Fibroblast of lung (primary cell): Measurements from ENCODE around the gene ATXN1. TPM values are rescaled to one million over a fixed set of nuclear protein-coding genes. Genes with fewer than 3 reads are reported as not detected.

Experiments
- DNase-seq, 2 donors: peaks; one replicate each; pipeline versions ENCODE4 v3.0.0 to v3.0.0-alpha.2; 2010; ENCODE audit warnings: low read depth in 2 of 2
- H2AFZ ChIP-seq: 2 replicates; pipeline ENCODE4 v1.5.1; 2012; ENCODE audit warnings: low read length, control low read depth, inconsistent platforms
- H3K27ac ChIP-seq: 2 replicates; pipeline ENCODE4 v1.5.1; 2011; ENCODE audit warnings: low read length, control low read depth; ENCODE audit not compliant: insufficient read depth
- H3K27me3 ChIP-seq: 2 replicates; pipeline ENCODE4 v1.5.1; 2011; ENCODE audit warnings: mild to moderate bottlenecking, low read length; ENCODE audit not compliant: control insufficient read depth, insufficient read depth
- H3K36me3 ChIP-seq: 2 replicates; pipeline ENCODE4 v1.5.1; 2011; ENCODE audit warnings: low read length; ENCODE audit not compliant: control insufficient read depth, insufficient read depth
- H3K4me1 ChIP-seq: 2 replicates; pipeline ENCODE4 v1.5.1; 2011; ENCODE audit warnings: low read length; ENCODE audit not compliant: control insufficient read depth, insufficient read depth; ENCODE audit errors: extremely low read depth
- H3K4me2 ChIP-seq: 2 replicates; pipeline ENCODE4 v1.5.1; 2011; ENCODE audit warnings: low read length, control low read depth; ENCODE audit not compliant: insufficient read depth; ENCODE audit errors: extremely low read depth
- H3K4me3 ChIP-seq, 4 experiments: fragments of 200-600 bp in 1 of 4; sonication (generic) in 1 of 4; replicated peaks in 1 of 4; 2 replicates each; pipeline ENCODE4 v1.5.1; 2011 to 2016; ENCODE audit warnings: low read length in 4 of 4, low read depth in 3 of 4, mild to moderate bottlenecking in 3 of 4, control low read depth in 2 of 4, inconsistent platforms in 1 of 4, mixed read lengths in 1 of 4; ENCODE audit not compliant: insufficient read depth in 1 of 4; ENCODE audit errors: control extremely low read depth in 1 of 4
- H3K79me2 ChIP-seq: 2 replicates; pipeline ENCODE4 v1.5.1; 2012; ENCODE audit warnings: mild to moderate bottlenecking, low read length, inconsistent platforms; ENCODE audit not compliant: control insufficient read depth, insufficient read depth
- H3K9ac ChIP-seq: 2 replicates; pipeline ENCODE4 v1.5.1; 2011; ENCODE audit warnings: mild to moderate bottlenecking, low read length, control low read depth; ENCODE audit not compliant: insufficient read depth
- H3K9me3 ChIP-seq: 2 replicates; pipeline ENCODE4 v1.5.1; 2012; ENCODE audit warnings: low read depth, low read length; ENCODE audit not compliant: control insufficient read depth, insufficient read depth
- H4K20me1 ChIP-seq: 2 replicates; pipeline ENCODE4 v1.5.1; 2011; ENCODE audit warnings: low read length; ENCODE audit not compliant: control insufficient read depth, insufficient read depth; ENCODE audit errors: extremely low read depth
- CTCF ChIP-seq, 2 donors: IDR thresholded peaks in 1 of 2; conservative IDR thresholded peaks in 1 of 2; 1 replicate in 1 of 2; 2 replicates in 1 of 2; pipeline ENCODE4 v1.5.1; 2011 to 2012; ENCODE audit warnings: low read length in 2 of 2, control low read depth in 1 of 2, inconsistent platforms in 1 of 2, low read depth in 1 of 2, mild to moderate bottlenecking in 1 of 2
- EZH2 ChIP-seq: IDR thresholded peaks from 2 replicates; pipeline ENCODE4 v1.5.1; 2012; ENCODE audit warnings: low read length, control low read depth, mild to moderate bottlenecking; ENCODE audit errors: missing control alignments
- polyA plus RNA-seq, 2 donors: library from polyadenylated mRNA; depleted of rRNA in 1 of 2; stranded (reverse) in 1 of 2; unstranded in 1 of 2; fragments of >200 nt; gene quantifications; 2 replicates each; pipeline ENCODE4 v1.2.1, GENCODE V29; 2011 to 2012; ENCODE audit warnings: missing spikeins in 1 of 2
- total RNA-seq: library from RNA; depleted of rRNA; stranded (reverse); fragments of >200 nt; gene quantifications from 2 replicates; pipeline ENCODE4 v1.2.1, GENCODE V29; 2014

Gene ATXN1
- total and polyA plus RNA-seq, 2 donors (not counting 1 experiment from before 2014, with no cell fraction given) = 15.8 to 40.5 TPM

- Histone ChIP-seq H3K9ac (no peak overlapping the region), H4K20me1 (no peaks in the 10 kb centered on the region)
Measured at GRCh38 chr6:16369140-16369745, 392.0 kb downstream of the ATXN1 start.

GRCh38 chr6:16367571-16367970 is 393.7 kb downstream of the ATXN1 start:
- no peak overlapping the region for H3K27ac ChIP-seq
- no peaks in the 10 kb centered on the region for H4K20me1 ChIP-seq
- TF ChIP-seq CTCF (conservative IDR thresholded peaks at IDR 0.05 in 1 of 2, IDR thresholded peaks at IDR 0.05 in 1 of 2; ENCODE audit: low read depth in 1 of 2, low read length in 2 of 2) (no peak), EZH2 (no peak)
- no peak overlapping the region for H3K4me2 ChIP-seq
- no peaks in the 10 kb centered on the region for H3K36me3 ChIP-seq
- H3K27me3 ChIP-seq = no peaks in the 10 kb centered on the region
- H3K9me3 ChIP-seq = no peaks in the 10 kb centered on the region
- H3K79me2 ChIP-seq = no peaks in the 10 kb centered on the region
- no peak overlapping the region for H3K9ac ChIP-seq
- DNase-seq = no peak
- H2AFZ ChIP-seq = no peak overlapping the region
- H3K4me1 ChIP-seq = no peaks in the 10 kb centered on the region
- H3K4me3 ChIP-seq = no peak overlapping the region

More at GRCh38 chr6:16369140-16369745, 392.0 kb downstream of the ATXN1 start:
- Histone ChIP-seq H3K4me2 (no peak overlapping the region), H3K36me3 (no peaks in the 10 kb centered on the region), H3K9me3 (no peaks in the 10 kb centered on the region), H3K27me3 (no peaks in the 10 kb centered on the region), H3K4me1 (no peaks in the 10 kb centered on the region), H3K4me3 (no peak overlapping the region), H2AFZ (no peak overlapping the region), H3K79me2 (no peaks in the 10 kb centered on the region), H3K27ac (no peak overlapping the region)
- no peak for DNase-seq
- TF ChIP-seq EZH2 (no peak), CTCF (conservative IDR thresholded peaks at IDR 0.05 in 1 of 2, IDR thresholded peaks at IDR 0.05 in 1 of 2; ENCODE audit: low read depth in 1 of 2, low read length in 2 of 2) (no peak)

DNA sequence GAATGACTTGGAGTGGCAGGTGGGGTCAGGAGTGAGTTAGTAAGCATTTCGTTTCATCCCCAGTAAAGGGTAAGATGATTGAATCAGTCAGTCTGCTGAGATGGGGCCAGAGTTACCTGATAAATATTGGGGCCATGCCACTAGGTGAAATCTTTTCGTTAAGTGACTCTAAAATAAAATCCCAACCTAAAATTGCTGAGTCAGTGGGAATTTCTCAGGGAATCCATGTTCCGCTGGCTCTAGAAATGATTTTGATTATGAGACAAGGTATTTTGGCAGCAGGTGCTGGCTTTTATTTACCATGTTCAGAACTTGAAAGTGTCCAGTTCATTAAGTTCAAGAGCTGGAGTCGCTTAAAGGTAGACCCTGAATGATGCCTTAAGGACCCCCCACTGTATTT is 397.5 kb downstream of the ATXN1 start:
- Histone ChIP-seq H3K4me2 (no peak overlapping the region), H2AFZ (no peak overlapping the region), H3K27ac (no peak overlapping the region), H3K27me3 (no peaks in the 10 kb centered on the region), H4K20me1 (no peaks in the 10 kb centered on the region), H3K9ac (no peak overlapping the region), H3K4me1 (no peaks in the 10 kb centered on the region), H3K36me3 (no peaks in the 10 kb centered on the region), H3K79me2 (no peaks in the 10 kb centered on the region), H3K4me3 (no peak overlapping the region), H3K9me3 (no peaks in the 10 kb centered on the region)
- TF ChIP-seq CTCF (conservative IDR thresholded peaks at IDR 0.05 in 1 of 2, IDR thresholded peaks at IDR 0.05 in 1 of 2; ENCODE audit: low read depth in 1 of 2, low read length in 2 of 2) = no peak
- no peak for TF ChIP-seq EZH2
- no peak for DNase-seq
